GM23248 (cell line): ENCODE measurements around the gene DSG3. TPM values are rescaled to one million over a fixed set of nuclear protein-coding genes. Genes with fewer than 3 reads are reported as not detected.

ENCODE experiments used
- DNase-seq: peaks from one replicate; pipeline ENCODE4 v3.0.0-alpha.2; 2015
- H2AFZ ChIP-seq: fragments of 200-600 bp; sonication (generic); 2 replicates; pipeline ENCODE4 v1.6.1; 2016; ENCODE audit warnings: antibody characterized with exemption
- H3F3A ChIP-seq: fragments of 200-600 bp; sonication (generic); 2 replicates; pipeline ENCODE4 v1.6.1; 2016; ENCODE audit warnings: mild to moderate bottlenecking, antibody characterized with exemption, mixed run types; ENCODE audit not compliant: insufficient read depth
- H3K27ac ChIP-seq: fragments of 200-600 bp; sonication (generic); 2 replicates; pipeline ENCODE4 v1.5.1; 2016; ENCODE audit warnings: mild to moderate bottlenecking
- H3K27me3 ChIP-seq: fragments of 200-600 bp; sonication (generic); replicated peaks from 2 replicates; pipeline ENCODE4 v1.6.1; 2016; ENCODE audit warnings: mild to moderate bottlenecking; ENCODE audit not compliant: insufficient read depth
- H3K36me3 ChIP-seq: fragments of 200-600 bp; sonication (generic); 2 replicates; pipeline ENCODE4 v1.6.1; 2016; ENCODE audit warnings: low read depth, mild to moderate bottlenecking
- H3K4me1 ChIP-seq: fragments of 200-600 bp; sonication (generic); 2 replicates; pipeline ENCODE4 v1.6.1; 2016; ENCODE audit warnings: mild to moderate bottlenecking; ENCODE audit not compliant: insufficient read depth
- H3K4me2 ChIP-seq: fragments of 200-600 bp; sonication (generic); one replicate; pipeline ENCODE4 v1.6.1; 2016; ENCODE audit warnings: mild to moderate bottlenecking; ENCODE audit not compliant: unreplicated experiment
- H3K4me3 ChIP-seq: fragments of 200-600 bp; sonication (generic); 2 replicates; pipeline ENCODE4 v1.5.1; 2016; ENCODE audit warnings: mild to moderate bottlenecking
- H3K79me2 ChIP-seq: fragments of 200-600 bp; sonication (generic); 2 replicates; pipeline ENCODE4 v1.6.1; 2016; ENCODE audit warnings: mild to moderate bottlenecking; ENCODE audit not compliant: insufficient read depth
- H3K9ac ChIP-seq: fragments of 200-600 bp; sonication (generic); 2 replicates; pipeline ENCODE4 v1.6.1; 2016; ENCODE audit warnings: mild to moderate bottlenecking
- H3K9me2 ChIP-seq: fragments of 200-600 bp; sonication (generic); 2 replicates; pipeline ENCODE4 v1.6.1; 2016; ENCODE audit warnings: mixed run types, mild to moderate bottlenecking, moderate library complexity; ENCODE audit not compliant: insufficient read depth
- H3K9me3 ChIP-seq: fragments of 200-600 bp; sonication (generic); one replicate; pipeline ENCODE4 v1.6.1; 2017; ENCODE audit warnings: low read depth
- H4K20me1 ChIP-seq: fragments of 200-600 bp; sonication (generic); 2 replicates; pipeline ENCODE4 v1.6.0; 2016; ENCODE audit not compliant: insufficient read depth
- EZH2 ChIP-seq: fragments of 200-600 bp; sonication (generic); IDR thresholded peaks from 2 replicates; pipeline ENCODE4 v1.6.1; 2018; ENCODE audit warnings: antibody characterized with exemption, mild to moderate bottlenecking; ENCODE audit not compliant: insufficient read depth, poor library complexity, severe bottlenecking
- EZH2phosphoT487 ChIP-seq: fragments of 200-600 bp; sonication (generic); IDR thresholded peaks from 2 replicates; pipeline ENCODE4 v1.6.1; 2018; ENCODE audit warnings: antibody characterized with exemption, moderate library complexity, mild to moderate bottlenecking, low read depth; ENCODE audit not compliant: insufficient read depth
- WGBS, 2 experiments: methylation state at CpG; one replicate each; pipeline ENCODE4 v1.1.6; 2015 to 2017; ENCODE audit warnings: low lambda C conversion rate in 2 of 2, low coverage in 1 of 2; ENCODE audit errors: missing lambda C conversion rate in 2 of 2; 5-methylcytosine and 5-hydroxymethylcytosine counted together
- in situ Hi-C: fragments of 300-500 bp; cut with MboI; formaldehyde crosslinking; loops from 2 replicates; pipeline ENCODE4 v1.15.0; 2020
- polyA plus RNA-seq: library from polyadenylated mRNA; unstranded; fragments of >200 nt; fragmentation: Nextera tagmentation; extraction: Ambion mirVana; gene quantifications from 2 replicates; pipeline ENCODE4 v1.2.1, GENCODE V29; 2016
- total RNA-seq: library from RNA; depleted of rRNA; stranded (reverse); fragments of >200 nt; shearing (Covaris generic); gene quantifications from 2 replicates; pipeline ENCODE4 v1.2.3, GENCODE V29; 2014

The DSG3 gene
- total and polyA plus RNA-seq, 2 experiments from 2014 or later, result not detected

GRCh38 chr18:31401156-31402025, 46.1 kb upstream of the DSG3 start:
- Histone ChIP-seq H3K36me3 (no peaks in the 10 kb centered on the region), H2AFZ (no peak overlapping the region), H3K9ac (no peak overlapping the region), H4K20me1 (no peaks in the 10 kb centered on the region), H3K79me2 (no peaks in the 10 kb centered on the region), H3K9me3 (no peaks in the 10 kb centered on the region), H3K27me3 (no peaks in the 10 kb centered on the region), H3K27ac (no peak overlapping the region), H3K4me3 (no peak overlapping the region), H3K4me1 (no peaks in the 10 kb centered on the region), H3K9me2 (no peaks in the 10 kb centered on the region), H3K4me2 (no peak overlapping the region), H3F3A (no peaks in the 10 kb centered on the region)
- in situ Hi-C loops, result no loop called here
- 28 to 29% methylated on average over 6 of the region's 6 CpGs for WGBS, 2 experiments
- TF ChIP-seq EZH2phosphoT487 (no peak), EZH2 (no peak)
- DNase-seq, result no peak

GRCh38 chr18:31402026-31402373, 45.5 kb upstream of the DSG3 start:
- no peaks in the 10 kb centered on the region for H3K4me1 ChIP-seq
- DNase-seq, result no peak
- no peak overlapping the region for H3K27ac ChIP-seq
- no peaks in the 10 kb centered on the region for H3F3A ChIP-seq
- no peaks in the 10 kb centered on the region for H3K27me3 ChIP-seq
- H3K36me3 ChIP-seq, result no peaks in the 10 kb centered on the region
- TF ChIP-seq EZH2phosphoT487 (no peak), EZH2 (no peak)
- no peak overlapping the region for H3K9ac ChIP-seq
- no peaks in the 10 kb centered on the region for H3K9me2 ChIP-seq
- H3K79me2 ChIP-seq, result no peaks in the 10 kb centered on the region
- no peak overlapping the region for H3K4me2 ChIP-seq
- in situ Hi-C loops, result no loop called here
- no peaks in the 10 kb centered on the region for H3K9me3 ChIP-seq
- no peak overlapping the region for H2AFZ ChIP-seq
- H3K4me3 ChIP-seq, result no peak overlapping the region
- no peaks in the 10 kb centered on the region for H4K20me1 ChIP-seq

DNA sequence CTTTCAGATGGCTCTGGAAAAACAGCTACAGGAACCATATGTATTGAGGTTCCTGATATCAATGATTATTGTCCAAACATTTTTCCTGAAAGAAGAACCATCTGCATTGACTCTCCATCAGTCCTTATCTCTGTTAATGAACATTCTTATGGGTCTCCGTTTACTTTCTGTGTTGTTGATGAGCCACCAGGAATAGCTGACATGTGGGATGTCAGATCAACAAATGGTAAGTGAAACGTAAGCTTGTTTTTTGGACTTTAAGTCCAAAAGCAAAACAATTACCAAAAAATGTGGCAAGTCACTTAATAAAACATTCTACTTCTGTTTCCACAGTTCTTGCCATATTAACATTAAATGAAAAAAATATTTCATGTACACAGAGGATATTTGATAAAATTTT, 44.1 kb upstream of the DSG3 start:
- 21 to 32% methylated on average over 2 of the region's 2 CpGs for WGBS, 2 experiments
- TF ChIP-seq EZH2, result no peak
- TF ChIP-seq EZH2phosphoT487, result no peak
- in situ Hi-C loops, result no loop called here

DNA sequence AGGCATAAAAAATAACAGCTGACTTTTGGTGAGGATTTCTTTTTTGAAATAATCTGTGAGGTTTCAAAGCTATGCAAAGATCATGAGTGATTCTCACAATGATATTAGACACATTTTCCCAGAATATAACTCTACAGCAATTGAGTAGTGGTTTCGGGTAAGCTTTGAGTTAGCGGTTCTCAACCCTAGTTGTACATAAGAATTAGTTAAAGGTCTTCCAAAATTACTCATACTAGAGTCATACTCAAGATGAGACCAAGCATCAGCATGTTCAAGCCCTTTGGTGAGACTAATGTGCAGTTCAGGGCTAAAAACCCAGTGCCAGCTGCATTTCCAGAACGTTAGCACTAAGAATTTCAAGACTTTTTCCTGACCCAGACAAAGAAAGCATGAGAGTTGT, 39.9 kb upstream of the DSG3 start:
- Histone ChIP-seq H3K36me3 (no peaks in the 10 kb centered on the region), H3K79me2 (no peaks in the 10 kb centered on the region), H2AFZ (no peak overlapping the region), H3K4me3 (no peak overlapping the region), H3K9me3 (no peaks in the 10 kb centered on the region), H4K20me1 (no peaks in the 10 kb centered on the region), H3K4me2 (no peak overlapping the region), H3K9me2 (no peaks in the 10 kb centered on the region), H3K4me1 (no peaks in the 10 kb centered on the region), H3K27ac (no peak overlapping the region), H3K27me3 (no peaks in the 10 kb centered on the region), H3K9ac (no peak overlapping the region), H3F3A (no peaks in the 10 kb centered on the region)
- WGBS, 2 experiments, result 13 to 15% methylated on average over 3 of the region's 3 CpGs
- TF ChIP-seq EZH2phosphoT487 (no peak), EZH2 (no peak)
- DNase-seq, result no peak
- in situ Hi-C loops, result no loop called here

More for the DNA sequence above, 44.1 kb upstream of the DSG3 start:
- no peaks in the 10 kb centered on the region for H3K9me3 ChIP-seq
- no peaks in the 10 kb centered on the region for H3K9me2 ChIP-seq
- no peaks in the 10 kb centered on the region for H3F3A ChIP-seq
- H3K4me3 ChIP-seq, result no peak overlapping the region
- H3K27ac ChIP-seq, result no peak overlapping the region
- H3K27me3 ChIP-seq, result no peaks in the 10 kb centered on the region
- no peaks in the 10 kb centered on the region for H3K4me1 ChIP-seq
- no peaks in the 10 kb centered on the region for H3K36me3 ChIP-seq
- H3K79me2 ChIP-seq, result no peaks in the 10 kb centered on the region
- DNase-seq, result no peak
- H4K20me1 ChIP-seq, result no peaks in the 10 kb centered on the region
- H3K9ac ChIP-seq, result no peak overlapping the region
- H2AFZ ChIP-seq, result no peak overlapping the region
- H3K4me2 ChIP-seq, result no peak overlapping the region
